GM12878 (cell line): Measurements from ENCODE around the gene GEMIN8.

Experiments used
- CREB1 ChIP-seq: IDR thresholded peaks from 2 replicates; pipeline ENCODE4 v1.6.1; 2012; ENCODE audit warnings: low read depth, mild to moderate bottlenecking, inconsistent platforms
- LARP7 ChIP-seq: fragments of 450-650 bp; IDR thresholded peaks from 2 replicates; pipeline ENCODE4 v1.6.1; 2017; ENCODE audit warnings: mild to moderate bottlenecking
- SRF ChIP-seq, 2 experiments: IDR thresholded peaks; 2 replicates each; pipeline ENCODE4 v1.6.1; 2011; ENCODE audit warnings: low read depth in 2 of 2, low read length in 2 of 2, mild to moderate bottlenecking in 1 of 2, moderate library complexity in 1 of 2
- TF ChIP-seq, protein P1 (sequence below), 3 experiments: IDR thresholded peaks in 2 of 3; conservative IDR thresholded peaks in 1 of 3; 2 replicates each; pipeline ENCODE4 v1.5.1; 2011; ENCODE audit warnings: low read depth in 3 of 3, low read length in 3 of 3, mild to moderate bottlenecking in 3 of 3, control low read depth in 2 of 3, moderate library complexity in 2 of 3, inconsistent platforms in 1 of 3, mixed read lengths in 1 of 3; ENCODE audit not compliant: control insufficient read depth in 2 of 3, insufficient read depth in 1 of 3; ENCODE audit errors: extremely low read depth in 1 of 3
- TF ChIP-seq, protein P2 (sequence below): IDR thresholded peaks from 2 replicates; pipeline ENCODE4 v1.6.1; 2012; ENCODE audit warnings: improper control_type of control experiment, low read depth, low read length; ENCODE audit not compliant: insufficient replicate concordance

DNA sequence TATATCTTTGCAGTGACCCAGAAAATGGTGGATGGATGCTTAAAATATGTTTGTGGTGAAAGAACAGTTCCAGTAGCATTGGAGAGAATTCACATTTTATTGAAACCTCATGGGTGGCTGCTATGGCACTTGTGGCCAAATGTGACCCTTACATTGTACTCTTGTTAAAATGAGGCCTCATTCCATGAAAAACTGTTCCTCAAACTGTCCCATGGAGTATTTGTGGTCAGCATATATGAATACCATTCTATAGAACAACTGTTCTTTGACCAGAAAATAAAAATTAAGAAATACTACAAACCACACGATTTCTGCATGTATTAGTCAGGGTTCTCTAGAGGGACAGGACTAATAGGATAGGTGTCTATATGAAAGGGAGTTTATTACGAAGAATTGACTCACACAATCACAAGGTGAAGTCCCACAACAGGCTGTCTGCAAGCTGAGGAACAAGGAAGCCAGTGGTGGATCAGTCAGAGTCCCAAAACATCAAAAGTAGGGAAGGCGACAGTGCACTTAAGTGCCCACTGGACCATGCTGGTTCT, 35.1 kb downstream of the GEMIN8 start:
- no peak for TF ChIP-seq LARP7
- TF ChIP-seq CREB1: no peak
- TF ChIP-seq, protein P1, sequence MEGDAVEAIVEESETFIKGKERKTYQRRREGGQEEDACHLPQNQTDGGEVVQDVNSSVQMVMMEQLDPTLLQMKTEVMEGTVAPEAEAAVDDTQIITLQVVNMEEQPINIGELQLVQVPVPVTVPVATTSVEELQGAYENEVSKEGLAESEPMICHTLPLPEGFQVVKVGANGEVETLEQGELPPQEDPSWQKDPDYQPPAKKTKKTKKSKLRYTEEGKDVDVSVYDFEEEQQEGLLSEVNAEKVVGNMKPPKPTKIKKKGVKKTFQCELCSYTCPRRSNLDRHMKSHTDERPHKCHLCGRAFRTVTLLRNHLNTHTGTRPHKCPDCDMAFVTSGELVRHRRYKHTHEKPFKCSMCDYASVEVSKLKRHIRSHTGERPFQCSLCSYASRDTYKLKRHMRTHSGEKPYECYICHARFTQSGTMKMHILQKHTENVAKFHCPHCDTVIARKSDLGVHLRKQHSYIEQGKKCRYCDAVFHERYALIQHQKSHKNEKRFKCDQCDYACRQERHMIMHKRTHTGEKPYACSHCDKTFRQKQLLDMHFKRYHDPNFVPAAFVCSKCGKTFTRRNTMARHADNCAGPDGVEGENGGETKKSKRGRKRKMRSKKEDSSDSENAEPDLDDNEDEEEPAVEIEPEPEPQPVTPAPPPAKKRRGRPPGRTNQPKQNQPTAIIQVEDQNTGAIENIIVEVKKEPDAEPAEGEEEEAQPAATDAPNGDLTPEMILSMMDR (IDR thresholded peaks at IDR 0.05 in 2 of 3, conservative IDR thresholded peaks at IDR 0.05 in 1 of 3; ENCODE audit: control insufficient read depth in 2 of 3, extremely low read depth in 1 of 3, insufficient read depth in 1 of 3, low read depth in 3 of 3, low read length in 3 of 3): no peak
- TF ChIP-seq, protein P2, sequence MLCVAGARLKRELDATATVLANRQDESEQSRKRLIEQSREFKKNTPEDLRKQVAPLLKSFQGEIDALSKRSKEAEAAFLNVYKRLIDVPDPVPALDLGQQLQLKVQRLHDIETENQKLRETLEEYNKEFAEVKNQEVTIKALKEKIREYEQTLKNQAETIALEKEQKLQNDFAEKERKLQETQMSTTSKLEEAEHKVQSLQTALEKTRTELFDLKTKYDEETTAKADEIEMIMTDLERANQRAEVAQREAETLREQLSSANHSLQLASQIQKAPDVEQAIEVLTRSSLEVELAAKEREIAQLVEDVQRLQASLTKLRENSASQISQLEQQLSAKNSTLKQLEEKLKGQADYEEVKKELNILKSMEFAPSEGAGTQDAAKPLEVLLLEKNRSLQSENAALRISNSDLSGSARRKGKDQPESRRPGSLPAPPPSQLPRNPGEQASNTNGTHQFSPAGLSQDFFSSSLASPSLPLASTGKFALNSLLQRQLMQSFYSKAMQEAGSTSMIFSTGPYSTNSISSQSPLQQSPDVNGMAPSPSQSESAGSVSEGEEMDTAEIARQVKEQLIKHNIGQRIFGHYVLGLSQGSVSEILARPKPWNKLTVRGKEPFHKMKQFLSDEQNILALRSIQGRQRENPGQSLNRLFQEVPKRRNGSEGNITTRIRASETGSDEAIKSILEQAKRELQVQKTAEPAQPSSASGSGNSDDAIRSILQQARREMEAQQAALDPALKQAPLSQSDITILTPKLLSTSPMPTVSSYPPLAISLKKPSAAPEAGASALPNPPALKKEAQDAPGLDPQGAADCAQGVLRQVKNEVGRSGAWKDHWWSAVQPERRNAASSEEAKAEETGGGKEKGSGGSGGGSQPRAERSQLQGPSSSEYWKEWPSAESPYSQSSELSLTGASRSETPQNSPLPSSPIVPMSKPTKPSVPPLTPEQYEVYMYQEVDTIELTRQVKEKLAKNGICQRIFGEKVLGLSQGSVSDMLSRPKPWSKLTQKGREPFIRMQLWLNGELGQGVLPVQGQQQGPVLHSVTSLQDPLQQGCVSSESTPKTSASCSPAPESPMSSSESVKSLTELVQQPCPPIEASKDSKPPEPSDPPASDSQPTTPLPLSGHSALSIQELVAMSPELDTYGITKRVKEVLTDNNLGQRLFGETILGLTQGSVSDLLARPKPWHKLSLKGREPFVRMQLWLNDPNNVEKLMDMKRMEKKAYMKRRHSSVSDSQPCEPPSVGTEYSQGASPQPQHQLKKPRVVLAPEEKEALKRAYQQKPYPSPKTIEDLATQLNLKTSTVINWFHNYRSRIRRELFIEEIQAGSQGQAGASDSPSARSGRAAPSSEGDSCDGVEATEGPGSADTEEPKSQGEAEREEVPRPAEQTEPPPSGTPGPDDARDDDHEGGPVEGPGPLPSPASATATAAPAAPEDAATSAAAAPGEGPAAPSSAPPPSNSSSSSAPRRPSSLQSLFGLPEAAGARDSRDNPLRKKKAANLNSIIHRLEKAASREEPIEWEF: no peak
- TF ChIP-seq SRF (IDR thresholded peaks at IDR 0.05; ENCODE audit: low read depth in 2 of 2, low read length in 2 of 2): no peak
